HG03039 (cell line): Measurements from ENCODE around the gene CA5A.
A peak's percentile ranks its signal among the peaks of the same experiment; 100 is the strongest.
"Not testable (repeated sequence)": the region's sequence is repeated elsewhere in the genome, so short reads cannot be mapped to it uniquely, and the experiment has no call there.

Experiments
- ATAC-seq: cut with Tn5 transposase; IDR thresholded peaks from one replicate; pipeline ENCODE4 v1.9.1; 2021; ENCODE audit warnings: mild to moderate bottlenecking, moderate library complexity; ENCODE audit not compliant: unreplicated experiment

Gene CA5A

DNA sequence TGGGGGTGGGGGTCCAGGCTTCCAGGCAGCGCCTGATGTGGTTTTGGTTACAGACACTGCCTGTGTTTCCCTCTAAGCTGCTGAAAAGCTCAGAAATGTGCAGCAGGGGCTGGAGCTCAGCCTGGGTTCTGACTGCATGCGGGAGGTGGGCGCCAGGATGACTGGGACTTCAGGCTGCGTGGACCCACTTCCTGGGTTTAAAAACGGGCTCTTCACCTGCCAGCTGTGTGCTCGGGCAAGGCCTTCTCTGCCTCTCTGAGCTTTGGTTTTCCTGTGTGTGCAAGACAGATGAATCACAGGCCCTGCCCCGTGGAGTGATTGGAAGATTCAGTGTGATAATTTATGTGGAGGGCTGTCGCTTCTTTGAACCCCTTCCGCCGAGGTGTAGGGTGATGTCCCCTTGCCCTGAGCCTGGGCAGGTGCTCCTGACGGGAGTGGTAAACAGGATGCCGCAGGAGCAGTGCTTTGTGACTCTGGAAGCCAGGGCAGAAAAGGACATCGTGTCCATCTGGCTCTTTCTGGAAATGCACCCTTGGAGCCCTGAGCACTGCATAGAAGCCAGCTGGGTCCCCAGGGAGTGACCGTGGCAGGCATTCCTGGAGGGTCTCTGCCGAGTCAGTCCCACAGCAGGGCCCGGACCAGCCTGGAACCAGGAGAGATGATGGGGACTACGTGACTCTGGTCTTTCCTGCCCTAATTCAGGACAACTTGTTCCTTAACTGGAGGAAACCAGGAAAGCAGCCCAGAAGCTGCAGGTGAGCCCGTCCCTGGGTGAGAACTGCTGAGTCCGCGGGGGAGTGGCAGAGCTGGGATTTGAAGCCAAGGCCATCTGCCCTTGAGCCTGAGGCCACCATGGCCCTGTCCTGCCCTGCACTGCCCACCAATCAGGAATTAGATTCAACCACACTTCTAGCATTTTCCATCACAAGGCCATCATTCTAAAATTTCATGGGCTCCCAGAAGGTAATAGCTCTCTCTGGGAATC lies 38.5 kb downstream of the CA5A start:
- ATAC-seq = no peak

DNA sequence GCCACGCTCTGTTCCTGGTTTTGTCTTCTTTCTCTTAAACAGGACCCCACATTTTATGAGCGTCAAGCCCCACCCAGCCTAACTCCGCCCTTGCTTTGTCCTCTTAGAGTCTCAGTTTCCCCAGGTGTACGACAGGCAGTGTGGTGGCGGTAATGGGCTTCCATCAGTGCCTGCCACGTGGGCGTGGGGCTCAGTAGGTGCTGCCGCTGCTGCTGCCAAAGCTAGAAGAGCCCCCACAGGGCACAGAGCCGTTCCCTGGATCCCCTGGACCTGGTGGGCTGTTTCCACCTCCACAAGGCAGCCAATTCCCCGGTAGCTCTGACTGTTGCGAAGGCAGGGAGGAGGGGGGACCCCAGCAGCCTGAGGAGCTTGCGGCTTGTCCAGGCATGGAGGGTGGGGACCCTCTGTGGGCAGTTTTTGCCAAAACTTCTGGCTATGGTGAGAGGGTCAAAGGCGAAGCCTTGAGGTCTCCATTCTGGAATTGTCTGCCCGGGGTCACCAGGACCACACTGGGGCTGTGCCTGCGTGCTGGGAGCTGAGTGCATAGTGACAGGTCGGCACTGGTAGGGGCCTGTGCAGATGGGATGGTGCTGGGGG lies 39.3 kb downstream of the CA5A start:
- ATAC-seq = not testable (repeated sequence)

DNA sequence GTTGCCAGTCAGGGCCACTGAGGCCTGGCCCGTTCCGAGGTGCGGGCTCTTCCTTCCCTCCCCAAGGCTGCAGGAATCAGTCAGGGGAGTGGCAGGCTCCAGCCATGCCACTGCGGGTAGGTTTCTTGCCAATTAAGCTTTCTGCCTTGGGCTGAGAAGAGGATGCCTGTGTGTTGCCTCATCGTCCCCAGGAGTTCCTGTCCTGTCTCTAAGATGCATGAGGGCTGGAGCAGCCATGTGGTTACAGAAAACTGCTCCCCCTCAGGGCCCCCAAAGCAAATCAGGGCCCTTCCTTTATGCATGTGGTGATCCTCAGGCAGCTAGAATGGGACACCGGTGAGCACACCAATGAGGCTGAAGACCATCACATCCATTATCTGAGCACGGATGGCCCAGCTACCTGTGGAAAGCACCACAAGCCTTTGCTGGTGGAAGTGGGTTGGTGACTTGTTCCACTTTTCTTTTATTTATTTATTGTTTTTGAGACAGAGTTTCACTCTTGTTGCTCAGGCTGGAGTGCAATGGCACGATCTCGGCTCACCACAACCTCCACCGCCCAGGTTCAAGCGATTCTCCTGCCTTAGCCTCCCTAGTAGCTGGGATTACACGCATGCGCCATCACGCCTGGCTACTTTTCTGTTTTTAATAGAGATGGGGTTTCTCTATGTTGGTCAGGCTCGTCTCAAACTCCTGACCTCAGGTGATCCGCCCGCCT lies 40.0 kb downstream of the CA5A start:
- ATAC-seq = not testable (repeated sequence)

DNA sequence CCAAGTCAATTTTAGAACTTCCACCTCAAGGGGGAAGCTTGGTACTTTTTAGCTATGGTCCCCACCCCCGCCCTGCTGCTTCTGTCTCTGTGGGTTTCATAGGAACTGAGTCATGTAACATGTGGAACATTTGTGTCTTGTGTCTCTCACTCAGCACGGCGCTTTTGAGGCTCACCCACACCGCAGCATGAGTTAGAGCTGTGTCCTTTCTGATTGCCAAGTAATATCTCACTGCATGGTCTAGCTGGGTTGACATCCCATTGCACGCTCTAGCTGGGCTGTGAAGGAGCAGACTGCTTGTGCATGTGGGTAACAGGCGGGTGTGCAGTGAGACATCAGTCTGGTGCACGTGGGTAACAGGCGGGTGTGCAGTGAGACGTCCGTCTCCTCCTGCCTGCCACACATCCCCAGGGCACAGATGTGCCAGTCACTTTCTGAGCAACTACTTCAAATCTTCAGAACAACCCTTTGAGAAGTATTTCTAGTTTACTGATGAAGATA lies 40.6 kb downstream of the CA5A start:
- ATAC-seq = peak; percentile 55

DNA sequence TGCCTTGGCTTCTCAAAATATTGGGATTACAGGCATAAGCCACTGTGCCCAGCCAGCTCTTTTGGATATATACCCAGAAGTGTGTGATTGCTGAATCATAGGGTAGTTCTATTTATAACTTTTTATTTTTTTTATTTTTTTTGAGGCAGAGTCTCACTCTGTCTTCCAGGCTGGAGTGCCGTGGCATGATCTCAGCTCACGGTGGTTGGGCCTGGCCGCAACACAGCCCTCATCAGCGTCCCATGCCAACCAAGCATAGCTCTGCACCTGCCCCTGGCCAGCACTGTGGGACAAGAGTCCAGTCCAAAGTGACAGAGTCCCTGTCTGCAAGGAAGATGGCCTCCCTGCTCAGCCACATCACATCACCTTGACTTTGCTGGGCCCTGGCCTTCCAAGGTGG lies 42.3 kb downstream of the CA5A start:
- not testable (repeated sequence) for ATAC-seq

DNA sequence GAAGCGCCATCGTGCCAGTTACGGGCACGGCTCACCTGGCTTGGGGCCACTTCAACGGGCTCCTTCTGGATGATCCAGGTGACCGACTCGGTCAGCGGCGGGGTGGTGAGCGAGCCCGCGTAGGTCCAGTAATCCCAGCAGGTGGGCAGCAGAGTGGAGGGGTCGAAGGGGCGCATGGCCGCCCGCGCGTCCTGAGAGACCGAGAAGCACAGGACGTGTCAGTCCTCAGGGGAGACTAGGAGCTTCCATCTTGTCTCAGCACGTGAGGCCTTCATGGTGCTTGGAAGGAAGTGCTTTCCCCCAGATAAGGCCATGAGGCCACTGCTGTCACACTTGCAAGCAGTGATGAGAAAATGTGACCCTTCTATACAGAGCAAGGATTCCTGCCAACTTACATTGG lies 44.6 kb downstream of the CA5A start:
- no peak for ATAC-seq

DNA sequence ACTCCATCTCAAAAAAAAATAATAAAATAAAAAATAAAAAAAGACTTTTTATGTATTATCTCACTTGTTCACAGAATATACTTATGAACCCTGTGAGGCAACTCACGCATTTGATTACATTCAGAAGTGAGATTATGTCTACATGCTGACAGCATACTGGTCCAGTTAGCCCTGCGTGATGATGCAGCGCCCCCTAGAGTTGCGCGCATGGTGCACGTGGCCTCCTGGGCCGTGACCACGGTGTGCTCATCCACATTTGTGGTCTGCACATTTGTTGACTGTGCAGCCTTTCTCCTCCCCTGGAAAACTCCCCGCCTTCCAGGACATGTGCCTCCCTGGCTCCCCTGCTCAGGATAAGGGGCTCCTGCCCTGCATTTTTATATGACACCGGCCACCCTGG lies 46.6 kb downstream of the CA5A start:
- ATAC-seq = not testable (repeated sequence)

DNA sequence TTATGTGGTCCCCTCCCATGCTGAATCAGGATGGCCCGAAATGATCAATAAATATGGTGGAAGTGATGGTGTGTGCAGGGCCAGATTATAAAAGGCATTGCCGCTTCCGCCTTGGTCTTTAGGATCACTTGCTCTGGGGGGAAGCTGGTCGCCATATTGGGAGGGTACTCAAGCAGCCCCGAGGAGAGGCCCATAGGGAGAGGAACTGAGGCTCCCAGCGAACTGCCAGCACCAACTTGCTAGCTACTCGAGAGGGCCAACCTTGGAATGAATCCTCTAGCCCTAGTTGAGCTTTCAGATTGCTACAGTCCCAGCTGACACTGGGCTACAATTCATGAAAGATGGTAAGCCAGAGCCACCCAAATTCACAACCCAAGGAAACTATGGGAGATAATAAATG lies 48.0 kb downstream of the CA5A start:
- not testable (repeated sequence) for ATAC-seq

DNA sequence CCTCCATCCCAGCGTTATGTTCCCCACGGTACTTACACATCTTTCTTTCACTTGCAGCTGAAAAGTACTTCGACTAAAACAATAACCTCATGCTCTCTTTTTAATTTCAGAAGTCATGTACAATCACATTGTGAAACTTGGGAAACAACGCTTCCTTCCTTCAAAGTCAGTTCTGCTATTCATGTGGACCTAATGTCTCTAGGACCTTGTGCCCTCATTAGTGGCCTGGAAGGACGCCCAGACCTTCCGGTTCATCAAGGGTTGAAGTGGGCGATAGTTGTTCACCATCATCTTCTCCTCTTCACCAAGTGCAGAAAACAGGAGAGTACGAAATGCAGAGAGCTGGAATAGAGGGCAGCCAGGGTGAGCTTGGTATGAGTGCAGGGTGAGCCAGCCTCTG lies 48.4 kb downstream of the CA5A start:
- ATAC-seq = not testable (repeated sequence)

DNA sequence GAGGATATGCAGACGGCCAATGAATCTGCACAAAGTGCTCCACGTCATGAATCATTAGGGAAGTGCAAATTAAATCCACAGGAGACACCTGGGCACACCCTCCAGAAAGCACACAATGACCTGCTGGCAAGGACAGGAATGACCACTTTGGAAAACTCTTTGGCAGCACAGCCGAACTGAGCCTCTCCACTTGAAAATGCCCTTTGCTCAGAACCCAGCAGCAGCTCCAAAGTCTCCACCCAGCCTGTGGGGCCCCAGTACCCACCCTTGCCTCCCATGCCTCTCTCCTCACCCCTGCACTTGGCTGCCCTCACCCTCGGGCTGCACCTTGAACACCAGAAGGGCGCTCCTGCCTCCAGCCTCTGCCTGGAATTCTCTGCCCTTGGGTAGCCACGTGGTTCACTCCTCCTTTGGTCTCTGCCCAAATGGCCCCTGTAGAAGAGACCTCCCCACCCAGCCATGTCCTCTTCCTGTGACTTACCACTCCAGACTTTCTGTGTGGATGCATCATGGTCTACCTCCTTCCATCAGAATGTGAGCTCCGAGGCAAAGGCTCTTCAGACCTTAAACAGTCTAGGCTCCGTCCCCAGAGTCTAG lies 50.9 kb downstream of the CA5A start:
- not testable (repeated sequence) for ATAC-seq

DNA sequence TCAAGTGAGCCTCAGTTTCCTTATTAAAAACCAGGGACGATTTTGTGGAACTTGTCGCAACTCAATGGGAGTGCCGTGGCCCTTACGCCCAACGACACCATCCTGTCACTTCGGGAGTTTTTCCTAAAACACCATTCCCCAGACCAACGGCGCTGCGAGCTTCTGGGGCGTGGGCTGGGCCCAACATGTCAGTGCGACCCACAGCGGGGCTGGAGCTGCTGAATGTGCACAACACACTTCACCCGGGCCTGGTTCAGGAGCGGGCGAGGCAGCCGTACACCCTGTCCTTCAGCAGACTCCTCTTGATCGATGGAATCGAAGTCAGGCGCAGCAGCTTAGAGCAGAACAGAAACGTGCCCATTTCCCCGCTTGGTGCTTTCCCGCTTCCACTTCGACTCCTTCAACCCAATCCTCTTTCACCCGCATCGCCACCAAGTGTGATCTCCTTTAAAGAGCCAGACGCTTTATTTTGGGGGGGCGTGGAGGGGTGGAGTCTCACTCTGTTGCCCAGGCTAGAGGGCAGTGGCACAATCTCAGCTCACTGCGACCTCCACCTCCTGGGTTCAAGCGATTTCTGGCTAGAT lies 53.8 kb downstream of the CA5A start:
- no peak for ATAC-seq

DNA sequence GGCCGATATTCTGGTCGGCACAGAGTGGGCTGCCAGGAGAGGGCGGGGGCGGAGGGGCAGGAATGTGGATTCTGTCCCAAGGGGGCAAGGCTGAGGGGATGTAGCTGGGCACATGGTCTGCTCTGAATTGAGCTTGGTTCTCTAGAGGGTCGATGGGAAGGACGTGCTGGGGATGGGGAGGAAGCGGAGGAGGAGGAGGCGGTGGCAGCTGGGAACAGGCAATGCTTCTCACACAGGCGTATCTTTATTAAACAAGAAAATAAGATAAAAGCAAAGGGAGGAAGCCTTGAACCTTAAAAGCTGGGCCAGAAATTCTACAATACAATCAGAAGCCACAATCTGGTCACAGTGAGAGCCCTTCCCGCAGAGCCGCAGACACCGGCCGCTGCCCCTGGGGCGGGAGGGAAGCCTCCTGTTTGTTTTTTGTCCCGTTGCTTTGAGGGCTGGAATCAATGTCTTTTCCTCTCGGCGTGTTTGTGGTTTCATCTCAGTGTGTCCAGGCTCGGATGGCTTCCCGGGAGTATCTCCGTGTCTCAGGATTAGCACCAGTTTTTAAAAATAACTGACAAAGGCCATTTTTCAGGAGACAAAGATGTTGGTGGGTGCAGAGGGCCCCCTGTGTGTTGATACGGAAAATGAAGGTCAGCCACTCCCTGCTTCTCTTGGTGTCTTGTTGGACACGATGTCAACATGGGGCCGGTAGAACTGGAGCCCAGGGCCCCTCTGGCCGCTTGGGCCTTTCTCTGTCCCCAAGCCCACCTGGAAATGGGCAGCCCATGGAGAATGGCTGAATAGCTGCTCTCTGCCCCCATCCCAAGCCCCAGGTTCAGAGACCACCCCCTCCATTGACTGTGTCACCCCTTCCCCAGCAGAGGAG lies 54.8 kb downstream of the CA5A start:
- ATAC-seq = no peak

DNA sequence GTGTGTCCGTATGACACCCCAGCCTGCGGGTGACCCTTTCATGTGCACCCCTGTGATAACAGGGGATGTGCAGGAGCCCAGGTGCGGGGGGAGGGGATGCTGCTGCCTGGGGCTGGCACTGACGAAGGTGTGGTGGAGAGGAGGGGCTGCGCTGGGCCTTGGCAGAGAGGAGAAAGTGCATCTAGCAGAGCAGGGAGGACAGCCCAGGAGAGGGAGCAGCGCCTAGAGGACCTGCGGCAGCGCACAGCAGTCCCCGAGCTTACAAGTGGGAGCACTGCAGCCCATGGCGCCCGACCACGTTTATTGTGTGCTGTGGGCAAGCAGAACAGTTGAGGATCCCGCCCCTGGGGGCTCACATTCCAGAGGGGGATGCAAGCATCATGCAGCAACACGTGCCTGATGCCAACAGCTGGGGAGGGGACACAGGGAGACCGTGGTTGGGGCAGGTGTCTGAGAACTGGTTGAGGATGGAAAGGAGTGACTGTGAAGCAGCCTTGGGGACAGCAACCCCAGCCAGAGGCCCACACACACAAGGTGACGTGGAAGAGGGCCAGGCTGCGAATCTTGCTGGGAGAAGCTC lies 56.1 kb downstream of the CA5A start:
- no peak for ATAC-seq

DNA sequence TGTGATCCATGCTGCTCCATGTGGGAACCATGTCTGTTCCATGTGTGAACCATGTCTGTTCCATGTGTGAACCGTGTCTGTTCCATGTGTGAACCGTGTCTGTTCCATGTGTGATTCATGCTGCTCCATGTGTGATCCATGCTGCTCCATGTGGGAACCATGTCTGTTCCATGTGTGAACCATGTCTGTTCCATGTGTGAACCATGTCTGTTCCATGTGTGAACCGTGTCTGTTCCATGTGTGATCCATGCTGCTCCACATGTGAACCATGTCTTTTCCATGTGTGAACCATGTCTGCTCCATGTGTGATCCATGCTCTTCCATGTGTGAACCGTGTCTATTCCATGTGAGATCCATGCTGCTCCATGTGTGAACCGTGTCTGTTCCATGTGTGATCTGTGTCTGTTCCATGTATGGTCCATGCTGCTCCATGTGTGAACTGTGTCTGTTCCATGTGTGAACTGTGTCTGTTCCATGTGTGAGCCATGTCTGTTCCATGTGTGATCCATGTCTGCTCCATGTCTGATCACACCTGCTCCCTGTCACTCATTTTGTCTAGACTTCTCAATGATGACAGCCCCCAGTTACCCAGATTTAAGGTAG lies 56.8 kb downstream of the CA5A start:
- not testable (repeated sequence) for ATAC-seq

DNA sequence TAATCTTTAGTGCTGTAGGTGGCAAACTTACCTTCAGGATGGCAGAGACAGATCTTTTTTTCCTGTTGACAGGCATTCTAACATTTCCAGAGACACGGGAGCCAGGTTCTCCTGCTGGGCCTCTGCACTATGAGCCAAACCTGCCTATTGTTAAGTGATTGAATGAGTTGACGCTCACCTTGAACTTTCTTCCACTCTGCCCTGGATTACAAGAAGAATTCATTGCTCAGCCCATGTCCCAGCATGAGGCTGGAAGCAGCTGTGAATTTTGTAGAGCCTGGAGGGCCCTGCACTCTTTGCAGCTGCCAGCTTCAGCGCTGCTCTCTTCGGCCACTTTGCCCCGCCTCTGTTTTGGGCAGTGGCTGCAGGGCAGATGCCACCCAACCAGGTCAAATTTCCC lies 57.6 kb downstream of the CA5A start:
- no peak for ATAC-seq

DNA sequence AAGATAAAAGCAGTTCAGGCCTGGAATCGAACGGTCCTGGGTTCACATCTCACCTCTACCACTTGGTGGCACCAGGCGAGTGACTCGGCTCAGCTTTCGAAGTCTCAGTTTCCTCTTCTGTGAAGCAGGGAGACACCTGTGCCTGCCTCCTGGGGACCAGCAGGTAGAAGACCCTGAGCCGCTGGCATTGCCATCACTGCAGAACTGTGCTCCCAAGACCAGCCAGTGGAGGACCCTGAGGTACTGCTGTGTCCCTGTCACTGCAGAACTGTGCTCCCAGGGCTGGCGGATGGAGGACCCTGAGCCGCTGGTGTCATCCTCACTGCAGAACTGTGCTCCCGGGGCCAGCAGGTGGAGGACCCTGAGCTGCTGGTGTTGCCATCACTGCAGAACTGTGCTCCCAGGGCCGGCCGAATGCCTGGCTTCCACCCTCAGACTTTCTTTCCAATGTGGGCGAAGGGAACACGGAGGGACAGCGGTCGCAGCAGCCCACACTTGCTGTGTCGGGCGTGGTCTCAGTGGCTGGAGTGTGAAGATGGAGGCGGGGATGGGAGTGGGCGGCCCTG lies 58.3 kb downstream of the CA5A start:
- ATAC-seq = no peak

DNA sequence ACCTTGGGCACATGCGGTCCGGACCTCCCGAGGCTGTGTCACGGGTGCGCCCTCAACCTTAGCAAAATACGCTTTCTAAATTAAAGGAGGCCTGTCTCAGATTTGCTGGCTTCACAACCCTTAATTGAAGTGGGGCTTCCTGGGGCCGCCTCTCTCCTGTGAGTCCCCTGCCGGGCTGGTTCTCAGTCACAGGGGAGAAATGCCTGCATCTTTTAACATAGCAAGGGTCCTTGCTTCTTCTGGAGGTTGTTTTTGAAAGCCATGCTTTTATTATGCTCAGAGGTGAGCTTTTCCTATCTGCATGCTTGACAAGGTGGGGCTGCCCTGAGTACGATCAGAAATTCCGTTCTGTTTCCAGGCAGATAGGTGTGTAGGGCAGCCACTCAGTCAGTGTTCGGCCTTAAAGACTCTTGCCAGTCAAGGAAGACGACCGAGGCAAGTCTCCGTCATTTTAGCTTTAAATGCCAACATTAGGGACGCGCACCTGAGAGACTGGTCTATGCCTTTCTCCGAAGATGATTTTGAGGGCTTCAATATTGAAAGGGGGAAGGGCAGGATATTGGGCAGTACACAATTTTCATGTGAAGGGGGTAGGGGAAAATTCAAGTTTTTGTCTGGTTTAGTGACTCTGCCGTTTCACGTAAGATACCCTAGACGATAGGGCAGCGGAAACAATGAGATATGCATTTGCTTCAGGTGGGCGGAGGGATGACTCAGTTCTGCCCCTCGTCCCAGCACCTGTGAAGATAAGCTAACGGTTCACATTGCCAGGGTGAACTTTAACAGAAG lies 61.5 kb downstream of the CA5A start:
- no peak for ATAC-seq
